GM21515 (cell line): ENCODE measurements around the gene PGM1.
A peak's percentile ranks its signal among the peaks of the same experiment; 100 is the strongest.
"Not testable (repeated sequence)": the region's sequence is repeated elsewhere in the genome, so short reads cannot be mapped to it uniquely, and the experiment has no call there.

Source experiments
- ATAC-seq: cut with Tn5 transposase; IDR thresholded peaks from one replicate; pipeline ENCODE4 v1.9.1; 2021; ENCODE audit not compliant: unreplicated experiment

Gene PGM1

DNA sequence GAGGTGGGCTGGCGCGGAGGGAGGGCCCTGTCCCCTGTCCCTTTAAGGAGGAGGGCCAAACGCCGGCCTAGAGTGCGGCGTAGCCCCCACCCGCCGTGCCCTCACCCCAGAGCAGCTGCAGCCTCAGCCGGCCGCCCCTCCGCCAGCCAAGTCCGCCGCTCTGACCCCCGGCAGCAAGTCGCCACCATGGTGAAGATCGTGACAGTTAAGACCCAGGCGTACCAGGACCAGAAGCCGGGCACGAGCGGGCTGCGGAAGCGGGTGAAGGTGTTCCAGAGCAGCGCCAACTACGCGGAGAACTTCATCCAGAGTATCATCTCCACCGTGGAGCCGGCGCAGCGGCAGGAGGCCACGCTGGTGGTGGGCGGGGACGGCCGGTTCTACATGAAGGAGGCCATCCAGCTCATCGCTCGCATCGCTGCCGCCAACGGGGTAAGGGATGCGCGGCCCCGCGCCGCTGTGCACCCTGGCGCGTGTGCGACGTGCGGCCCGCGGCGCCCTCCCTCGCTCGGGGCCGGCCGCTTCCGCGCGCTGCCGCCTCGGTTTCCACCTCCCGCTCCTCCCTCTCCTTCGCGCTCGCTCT lies at the start of gene PGM1:
TSS of gene PGM1 (plus strand) at position 109 of the 583 bp plus-strand sequence. CDS start at position 187, 78 bp downstream.
- ATAC-seq: peak; percentile 79

DNA sequence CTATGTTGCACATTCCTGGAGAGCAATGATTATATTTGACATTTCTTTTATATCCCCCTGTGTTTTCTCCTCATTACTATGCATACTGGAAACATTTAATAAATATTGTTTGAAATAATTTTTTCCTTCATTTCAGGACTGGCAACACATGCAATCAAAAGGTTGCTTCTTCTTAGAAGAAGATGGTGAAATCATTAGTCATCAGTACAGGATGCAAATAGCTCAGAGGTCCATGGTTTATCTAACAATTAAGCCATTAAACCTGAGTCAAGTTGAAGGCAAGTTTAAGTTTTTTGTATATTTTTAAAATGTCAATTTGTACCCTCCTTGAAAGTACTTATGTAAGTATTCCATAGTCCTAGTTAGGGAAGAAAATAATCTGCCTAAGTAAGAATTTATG lies 47.4 kb upstream of the PGM1 start:
- ATAC-seq: no peak

DNA sequence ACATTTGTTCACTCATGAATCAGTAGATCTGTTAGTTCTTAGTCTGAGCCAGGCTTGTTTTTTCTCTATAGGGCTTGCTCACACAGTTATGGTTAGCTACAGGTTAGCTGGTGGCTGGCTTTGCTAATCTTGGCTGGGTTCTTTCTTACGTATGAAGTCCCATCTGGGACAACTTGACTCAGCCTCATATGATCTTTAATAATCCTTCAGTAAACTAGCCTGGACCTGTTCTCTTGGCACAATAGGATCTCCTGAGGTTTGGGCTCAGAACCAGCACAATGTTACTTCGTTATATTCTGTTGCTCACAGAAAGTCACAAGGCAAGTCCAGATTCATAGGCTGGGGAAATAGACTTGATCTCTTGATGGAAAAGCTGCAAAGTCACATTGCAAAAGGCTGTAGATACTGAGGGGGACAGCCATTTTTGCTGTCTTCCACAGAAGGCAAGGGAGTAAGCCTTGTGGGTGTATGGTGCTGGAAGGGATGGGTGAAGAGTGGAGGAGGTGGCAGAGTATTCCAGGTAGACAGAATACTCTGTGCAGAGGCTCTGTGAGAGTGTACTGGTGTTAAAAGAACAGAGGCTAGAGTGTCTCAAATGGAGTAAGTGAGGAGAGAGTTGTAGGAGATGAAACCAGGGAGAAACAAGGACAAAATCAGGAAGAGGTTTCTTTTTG lies 45.5 kb upstream of the PGM1 start:
- ATAC-seq: no peak

DNA sequence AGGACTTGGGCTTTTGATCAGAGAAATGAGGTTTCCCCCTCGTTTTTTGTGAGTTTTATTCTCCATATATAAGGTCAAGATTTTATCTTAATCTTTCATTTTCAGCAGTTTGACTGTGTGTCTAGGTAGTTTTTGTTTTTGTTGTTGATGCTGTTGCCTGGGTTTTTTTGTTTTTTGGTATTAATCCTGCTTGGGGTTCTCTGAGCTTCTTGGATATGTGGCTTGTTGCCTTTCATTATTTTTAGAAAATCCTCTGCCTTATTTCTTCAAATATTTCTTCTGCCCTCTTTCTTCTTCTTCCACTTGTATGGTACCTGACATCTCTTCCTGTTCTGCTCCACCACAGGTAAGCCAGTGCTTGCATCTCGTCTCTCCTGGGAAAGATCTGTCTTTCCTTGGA lies 44.9 kb upstream of the PGM1 start:
- ATAC-seq: no peak

DNA sequence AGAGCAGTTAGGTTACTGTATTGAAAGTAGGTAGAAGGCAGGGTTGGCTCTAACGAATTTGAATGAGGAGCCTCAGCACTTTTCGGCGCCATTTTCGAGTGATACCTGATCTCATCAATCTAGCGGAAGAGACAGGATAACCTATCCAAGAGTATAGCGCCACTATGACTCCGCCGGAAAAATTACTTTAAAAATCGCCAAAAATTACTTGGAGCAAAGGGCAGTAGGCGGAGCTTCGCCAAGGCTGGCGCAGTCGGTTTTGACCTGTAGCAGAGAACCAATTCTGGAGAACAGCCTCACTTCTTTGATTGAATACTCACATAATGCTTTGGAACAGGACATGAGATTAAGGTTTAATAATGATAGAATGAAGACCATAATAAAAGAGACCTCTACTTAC lies 44.3 kb upstream of the PGM1 start:
- no peak for ATAC-seq

DNA sequence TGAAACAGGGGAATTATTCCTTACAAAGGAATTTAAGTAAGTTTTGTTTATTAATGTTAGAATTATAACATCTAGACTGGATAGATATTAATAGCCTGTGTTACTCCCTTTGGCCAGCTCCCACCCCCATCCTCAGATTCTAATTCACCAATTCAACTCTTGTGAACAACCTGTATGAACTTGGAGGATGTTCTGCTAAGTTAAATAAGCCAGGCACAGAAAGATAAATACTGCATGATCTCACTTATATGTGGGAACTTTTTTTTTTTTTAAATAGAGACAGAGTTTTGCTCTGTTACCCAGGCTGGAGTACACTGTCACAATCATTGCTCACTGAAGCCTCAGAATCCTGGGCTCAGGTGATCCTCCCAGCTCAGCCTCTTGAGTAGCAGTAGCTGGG lies 37.7 kb upstream of the PGM1 start:
- no peak for ATAC-seq

DNA sequence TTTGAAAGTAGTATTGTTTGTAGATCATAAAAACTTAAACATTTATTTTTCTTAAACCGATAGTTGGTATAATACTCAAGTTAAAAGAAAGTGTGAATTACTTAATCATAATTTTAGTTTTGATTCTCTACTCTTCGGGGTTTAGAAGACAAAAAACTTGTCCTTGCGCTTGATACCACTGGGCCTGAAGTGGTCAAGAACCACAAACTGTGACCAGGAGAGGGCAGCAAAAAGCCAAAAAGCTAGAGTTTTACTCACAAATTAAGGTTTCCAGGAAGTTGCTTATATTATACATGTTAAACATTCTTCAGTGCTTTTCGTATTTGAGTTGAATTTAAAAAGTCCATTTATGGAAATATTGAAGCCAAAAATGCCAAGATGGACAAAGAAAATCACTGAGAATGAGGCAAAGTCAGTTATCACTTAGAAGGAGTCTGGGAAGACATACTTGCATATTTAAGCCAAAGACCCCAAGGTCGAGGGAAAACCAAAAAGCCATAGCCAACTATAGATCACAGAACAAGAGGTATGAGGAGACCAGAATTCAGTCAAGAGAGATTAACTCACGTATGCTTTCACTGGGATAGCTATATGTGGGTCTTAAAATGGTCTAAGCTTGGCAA lies 35.7 kb upstream of the PGM1 start:
- no peak for ATAC-seq

DNA sequence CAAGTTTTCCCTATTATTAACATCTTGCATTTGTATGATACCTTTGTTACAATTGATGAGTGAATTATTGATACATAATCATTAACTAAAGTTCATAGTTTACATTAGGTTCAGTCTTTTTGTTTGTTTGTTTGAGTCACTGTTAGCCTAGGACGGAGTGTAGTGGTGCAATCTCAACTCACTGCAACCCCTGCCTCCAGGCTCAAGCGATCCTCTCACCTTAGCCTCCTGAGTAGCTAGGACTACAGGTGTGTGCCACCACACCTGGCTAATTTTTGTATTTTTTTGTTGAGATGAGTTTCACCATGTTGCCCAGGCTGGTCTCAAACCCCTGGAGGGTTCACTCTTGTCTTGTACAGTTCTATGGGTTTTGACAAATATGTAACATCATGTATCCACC lies 33.9 kb upstream of the PGM1 start:
- no peak for ATAC-seq

DNA sequence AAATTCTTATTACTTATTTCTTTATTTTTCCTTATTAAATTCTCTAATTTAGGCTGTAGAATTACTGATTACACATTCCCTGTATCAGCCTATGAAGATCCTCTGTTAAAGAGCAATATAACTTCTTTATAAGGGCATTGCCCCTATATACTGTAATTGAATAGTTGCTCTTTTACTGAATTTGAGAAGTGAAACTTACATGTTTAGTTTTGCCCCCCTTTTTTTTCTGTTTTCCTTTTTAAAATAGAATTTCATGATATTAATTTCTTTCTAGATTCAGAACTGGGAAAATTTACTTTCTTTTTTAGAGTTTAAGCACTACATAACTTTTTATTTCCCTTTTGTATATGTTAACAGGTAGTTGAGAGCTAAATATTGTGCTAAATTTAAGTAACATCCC lies 29.5 kb upstream of the PGM1 start:
- no peak for ATAC-seq

DNA sequence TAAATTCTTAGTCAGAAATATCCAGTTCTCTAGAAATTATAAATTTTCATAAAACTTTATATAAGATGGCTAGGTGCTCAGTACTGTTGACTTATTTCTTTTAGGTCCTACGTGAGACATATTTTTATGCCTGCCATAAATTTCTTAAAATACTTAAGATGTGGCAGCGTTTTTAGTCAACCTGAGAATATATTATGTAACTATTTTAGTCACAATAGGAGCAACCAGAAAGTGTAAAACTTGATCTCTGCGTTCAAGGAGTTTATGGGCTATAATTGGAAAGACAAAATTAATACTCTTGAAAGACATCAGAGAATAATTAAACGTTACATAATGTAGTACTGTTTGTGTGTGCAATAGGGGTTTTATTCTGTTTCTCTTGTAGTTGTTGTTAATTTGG lies 24.1 kb upstream of the PGM1 start:
- ATAC-seq: no peak

DNA sequence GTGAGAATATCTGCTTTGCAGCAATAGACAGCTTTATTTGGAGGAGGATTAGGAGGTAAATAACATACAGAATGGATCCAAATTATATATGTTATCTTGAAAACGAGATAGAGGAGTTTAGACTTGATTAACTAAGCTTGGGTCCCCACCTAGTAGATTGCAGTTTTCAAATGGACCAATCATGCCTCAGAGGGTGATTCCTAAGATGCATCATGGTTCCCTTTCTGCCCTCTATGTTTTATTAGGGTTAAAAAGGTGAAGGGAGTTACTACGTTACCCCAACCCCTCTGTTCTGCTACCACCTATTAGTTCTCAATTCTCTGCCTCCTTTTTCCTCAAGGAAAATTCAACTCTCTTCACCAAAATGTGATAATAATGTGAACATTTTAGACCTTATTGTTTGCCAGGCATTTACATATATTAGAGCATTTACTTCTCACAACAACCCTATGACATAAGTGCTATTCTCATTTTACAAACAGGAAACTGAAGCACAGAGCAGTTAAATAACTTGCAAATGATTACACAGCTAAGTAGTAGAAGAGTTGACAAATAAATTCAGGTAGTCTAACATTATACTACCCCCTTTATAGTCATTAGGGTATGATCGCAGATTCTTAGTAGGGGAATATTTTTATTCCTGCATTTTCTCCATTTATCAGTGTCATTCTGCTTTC lies 23.4 kb upstream of the PGM1 start:
- ATAC-seq: no peak

DNA sequence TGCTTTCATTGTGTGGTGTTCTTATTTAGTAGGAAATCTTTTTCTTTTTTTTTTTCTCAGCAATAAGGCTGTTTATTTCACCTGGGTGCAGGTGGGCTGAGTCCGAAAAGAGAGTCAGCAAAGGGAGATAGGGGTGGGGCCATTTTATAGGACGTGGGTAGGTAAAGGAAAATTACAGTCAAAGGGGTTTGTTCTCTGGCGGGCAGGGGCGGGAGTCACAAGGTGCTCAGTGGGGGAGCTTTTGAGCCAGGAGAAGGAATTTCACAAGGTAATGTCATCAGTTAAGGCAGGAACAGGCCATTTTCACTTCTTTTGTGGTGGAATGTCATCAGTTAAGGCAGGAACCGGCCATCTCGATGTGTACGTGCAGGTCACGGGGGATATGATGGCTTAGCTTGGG lies 20.5 kb upstream of the PGM1 start:
- not testable (repeated sequence) for ATAC-seq

DNA sequence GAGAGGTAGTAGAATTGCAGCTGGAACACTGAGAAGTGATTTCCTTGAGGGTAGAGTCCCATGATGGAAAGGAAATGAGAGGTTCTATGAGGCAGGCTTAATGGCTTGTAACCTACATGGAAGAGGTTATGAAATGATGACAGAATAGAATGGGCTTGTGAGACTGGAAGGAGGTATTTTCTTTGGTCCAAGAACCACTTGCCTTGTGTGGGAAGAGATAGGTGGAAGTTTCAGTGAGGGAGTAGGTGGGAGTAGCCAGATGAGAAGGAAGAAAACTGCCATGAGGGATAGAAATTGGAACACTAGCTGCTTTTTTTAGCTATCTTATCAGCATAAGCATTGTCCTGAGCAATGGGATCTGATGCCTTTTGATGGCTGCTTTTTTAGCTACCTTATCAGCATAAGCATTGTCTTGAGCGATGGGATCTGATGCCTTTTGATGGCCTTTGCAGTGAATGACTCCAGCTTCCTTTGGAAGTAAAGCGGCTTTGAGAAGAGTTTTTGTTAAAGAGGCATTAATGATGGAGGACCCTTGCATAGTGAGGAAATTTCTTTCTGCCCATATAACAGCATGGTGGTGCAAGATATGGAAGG lies 18.9 kb upstream of the PGM1 start:
- not testable (repeated sequence) for ATAC-seq

DNA sequence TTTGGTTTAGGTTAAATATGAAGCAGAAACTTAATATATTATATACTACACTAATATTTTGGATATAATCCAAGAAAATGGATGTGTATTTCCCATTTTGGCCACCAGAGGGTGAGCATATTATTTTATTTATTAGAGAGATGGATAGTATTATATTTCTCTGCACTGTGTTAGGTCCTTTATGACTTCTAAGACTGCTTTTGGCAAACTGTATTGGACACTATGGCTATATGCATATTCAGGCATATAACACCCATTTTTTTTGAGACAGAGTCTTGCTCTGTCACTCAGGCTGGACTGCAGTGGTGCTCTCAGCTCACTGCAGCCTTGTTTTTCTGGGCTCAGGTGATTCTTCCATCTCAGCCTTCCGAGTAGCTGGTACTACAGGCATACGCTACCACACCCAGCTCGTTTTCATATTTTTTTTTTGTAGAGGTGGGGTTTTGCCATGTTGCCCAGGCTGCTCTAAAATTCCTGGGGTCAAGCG lies 17.8 kb upstream of the PGM1 start:
- peak; percentile 54 for ATAC-seq

DNA sequence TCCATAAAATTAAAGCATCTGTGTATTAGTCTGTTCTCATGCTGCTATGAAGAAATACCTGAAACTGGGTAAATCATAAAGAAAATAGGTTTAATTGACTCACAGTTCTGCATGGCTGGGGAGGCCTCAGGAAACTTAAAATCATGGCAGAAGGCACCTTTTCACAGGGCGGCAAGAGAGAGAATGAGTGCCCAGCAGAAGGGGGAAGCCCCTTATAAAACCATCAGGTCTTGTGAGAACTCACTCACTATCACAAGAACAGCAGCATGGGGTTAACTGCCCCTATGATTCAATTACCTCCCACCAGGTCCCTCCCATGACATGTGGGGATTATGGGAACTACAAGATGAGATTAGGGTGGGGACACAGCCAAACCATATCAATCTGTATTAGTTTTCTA lies 6.9 kb upstream of the PGM1 start:
- not testable (repeated sequence) for ATAC-seq

DNA sequence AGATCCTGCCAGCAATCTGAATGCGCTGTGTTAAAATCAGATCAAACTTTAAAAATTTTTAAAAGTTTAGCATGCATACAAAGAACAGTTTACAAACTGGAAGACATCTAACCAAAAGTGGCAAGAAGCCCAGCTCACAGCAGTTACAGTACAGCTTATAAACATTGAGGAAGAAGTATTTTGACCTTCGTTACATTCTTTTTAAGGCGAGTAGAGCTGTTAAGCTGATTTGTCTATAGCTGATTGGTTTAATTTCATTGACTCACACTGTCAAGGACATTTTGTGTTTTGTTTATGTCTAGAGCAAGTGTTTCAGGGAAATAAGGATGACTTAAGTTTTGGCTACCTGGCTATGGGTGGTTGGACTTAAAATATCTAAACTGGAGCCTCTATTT lies 3.0 kb upstream of the PGM1 start:
- ATAC-seq: no peak

DNA sequence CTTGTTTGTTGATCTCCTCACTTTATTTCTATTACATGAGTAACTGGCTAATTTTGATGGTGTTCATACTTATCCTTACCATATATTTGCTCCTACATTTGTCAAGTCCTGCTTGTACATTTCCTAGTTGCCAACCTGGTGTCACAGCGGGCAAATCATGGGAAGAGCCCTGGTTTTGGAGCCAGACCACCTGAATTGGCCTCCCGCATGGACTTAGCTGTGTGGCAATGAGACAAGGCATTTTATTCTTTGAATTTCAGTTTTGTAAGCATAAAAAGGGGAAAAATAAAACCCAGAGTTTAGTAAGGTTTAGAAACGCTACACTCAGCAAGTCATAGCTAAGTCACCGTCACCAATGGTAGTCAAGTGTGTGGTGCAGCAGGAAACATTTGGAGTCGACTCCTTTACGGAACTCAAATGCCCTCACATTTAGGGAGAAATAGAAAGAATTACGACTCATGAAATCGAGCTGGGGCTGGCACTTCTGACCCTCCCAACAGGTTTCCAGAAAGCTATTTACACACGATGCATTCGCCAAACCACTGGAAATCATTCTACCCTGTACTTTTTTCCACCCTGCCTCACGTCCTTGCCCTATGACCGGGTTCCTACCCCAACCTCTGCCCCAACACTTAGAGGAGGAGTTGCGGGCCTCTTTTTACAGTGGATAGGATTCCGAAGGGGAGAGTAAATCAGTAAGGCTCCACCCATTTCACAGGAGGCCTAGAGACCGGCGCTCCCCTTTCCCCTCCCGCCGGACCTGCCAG lies 492 bp upstream of the PGM1 start:
- no peak for ATAC-seq

DNA sequence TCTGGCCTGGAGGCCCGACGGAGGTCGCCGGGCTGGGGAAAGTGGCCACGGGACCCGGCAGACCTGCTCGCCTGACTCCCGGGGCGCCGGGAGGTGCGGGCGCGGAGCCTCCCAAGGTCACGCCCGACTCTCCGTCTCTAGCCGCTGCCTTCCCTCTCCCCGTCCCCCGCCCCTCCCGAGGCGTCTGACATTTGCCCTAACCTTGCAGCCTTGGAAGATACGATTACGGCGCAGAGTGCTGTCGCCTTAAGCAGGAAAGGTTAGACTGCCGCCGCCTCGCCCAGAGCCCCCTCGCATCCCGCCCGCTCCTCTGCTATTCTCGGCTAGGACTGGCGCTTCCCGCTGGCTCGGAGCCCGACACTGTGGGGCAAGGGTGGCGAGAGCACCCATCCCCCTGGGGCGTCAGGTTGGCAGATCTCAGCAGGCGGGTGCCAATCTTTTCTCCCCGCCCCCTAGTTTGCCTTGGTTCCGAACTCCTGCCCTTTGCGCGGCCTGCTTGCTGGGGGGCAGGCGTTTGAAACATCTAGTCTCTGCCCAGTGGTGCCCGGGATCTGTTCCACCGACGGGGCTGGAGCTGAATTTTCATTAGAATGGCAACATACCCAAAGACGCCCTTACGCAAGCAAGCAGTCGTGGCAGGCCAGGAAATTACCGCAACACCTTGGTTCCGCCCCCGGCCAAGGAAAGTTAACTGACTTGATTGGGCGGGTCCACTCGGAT lies 835 bp downstream of the PGM1 start:
- peak; percentile 46 for ATAC-seq

DNA sequence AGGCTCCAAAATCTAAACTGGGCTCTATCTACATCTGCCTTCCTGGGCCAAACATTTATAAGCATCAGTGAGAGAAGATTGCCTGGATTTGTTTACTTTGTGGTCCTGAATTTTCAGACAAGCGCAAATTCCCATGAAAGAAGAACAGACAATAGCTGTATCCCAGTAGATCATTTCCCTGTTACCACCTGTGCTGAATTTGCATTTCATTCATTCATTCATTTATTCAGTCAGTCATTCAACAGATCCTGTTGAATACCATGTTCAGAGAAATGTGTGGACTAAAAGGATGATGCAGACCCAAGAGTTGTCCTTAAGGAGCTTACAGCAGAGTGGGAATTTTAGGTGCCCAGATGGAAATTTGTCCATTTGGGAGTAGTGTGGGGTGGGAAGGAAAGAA lies 2.2 kb downstream of the PGM1 start:
- no peak for ATAC-seq

DNA sequence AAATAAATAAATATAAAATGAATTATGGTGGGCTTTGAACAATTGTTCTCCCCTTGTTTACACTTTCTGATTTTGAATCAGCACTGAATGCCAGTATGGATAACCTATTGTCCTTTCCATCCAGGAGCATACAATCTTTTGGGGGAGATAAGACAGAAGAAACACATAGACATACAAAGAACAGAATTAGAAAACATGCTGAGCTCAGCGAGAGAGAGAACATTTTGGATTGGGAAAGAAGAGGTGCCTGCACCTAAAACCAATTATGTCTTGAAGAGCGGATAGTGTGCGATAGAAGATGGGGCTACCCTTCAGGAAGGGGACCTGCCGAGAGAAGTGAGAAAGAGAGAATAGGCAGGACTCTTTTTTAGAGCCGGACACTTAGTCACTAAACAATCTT lies 6.6 kb downstream of the PGM1 start:
- ATAC-seq: no peak
